Mesenchymal stem cell (in vitro differentiated cells and primary cell): ENCODE results near the gene LRRC47.

ENCODE experiments used
- DNase-seq: peaks from one replicate; pipeline ENCODE4 v3.0.0-alpha.2; 2013
- H2AFZ ChIP-seq: one replicate; pipeline ENCODE4 v1.6.1; 2013; ENCODE audit warnings: low read depth, mild to moderate bottlenecking, control low read depth, inconsistent platforms, low read length, moderate library complexity
- H2AK5ac ChIP-seq: 2 replicates; pipeline ENCODE4 v1.6.1; 2013; ENCODE audit warnings: low read length, moderate library complexity, mild to moderate bottlenecking, inconsistent platforms; ENCODE audit not compliant: severe bottlenecking
- H2BK120ac ChIP-seq: one replicate; pipeline ENCODE4 v1.6.1; 2013; ENCODE audit warnings: low read depth, mild to moderate bottlenecking, inconsistent platforms, low read length, moderate library complexity
- H2BK12ac ChIP-seq, 2 experiments: one replicate each; pipeline ENCODE4 v1.6.1; 2013; ENCODE audit warnings: inconsistent platforms in 2 of 2, low read length in 2 of 2, mild to moderate bottlenecking in 2 of 2, moderate library complexity in 2 of 2, control low read depth in 1 of 2
- H2BK15ac ChIP-seq: one replicate; pipeline ENCODE4 v1.6.1; 2013; ENCODE audit warnings: mild to moderate bottlenecking, low read depth, inconsistent platforms; ENCODE audit not compliant: poor library complexity, severe bottlenecking
- H2BK5ac ChIP-seq: 2 replicates; pipeline ENCODE4 v1.6.1; 2013; ENCODE audit warnings: low read depth, mild to moderate bottlenecking, low read length, control low read depth, inconsistent platforms; ENCODE audit not compliant: poor library complexity, severe bottlenecking
- H3K14ac ChIP-seq, 2 experiments: one replicate each; pipeline ENCODE4 v1.6.1; 2013; ENCODE audit warnings: inconsistent platforms in 2 of 2, low read length in 2 of 2, control low read depth in 1 of 2, mild to moderate bottlenecking in 1 of 2, moderate library complexity in 1 of 2
- H3K18ac ChIP-seq, 2 experiments: one replicate each; pipeline ENCODE4 v1.6.1; 2013; ENCODE audit warnings: inconsistent platforms in 2 of 2, low read length in 2 of 2, control low read depth in 1 of 2, low read depth in 1 of 2, mild to moderate bottlenecking in 1 of 2
- H3K23ac ChIP-seq, 2 experiments: one replicate each; pipeline ENCODE4 v1.6.1; 2013; ENCODE audit warnings: inconsistent platforms in 2 of 2, low read length in 2 of 2, mild to moderate bottlenecking in 2 of 2, moderate library complexity in 2 of 2, control low read depth in 1 of 2
- H3K27ac ChIP-seq: 2 replicates; pipeline ENCODE4 v1.5.1; 2013; ENCODE audit warnings: mild to moderate bottlenecking, moderate library complexity, low read length, control low read depth, inconsistent platforms; ENCODE audit not compliant: poor library complexity, severe bottlenecking
- H3K27me3 ChIP-seq, 2 experiments: 2 replicates each; pipeline versions ENCODE4 v1.6.1 to v1.7.0; 2013; ENCODE audit warnings: low read length in 2 of 2, mild to moderate bottlenecking in 2 of 2, moderate library complexity in 2 of 2, control low read depth in 1 of 2, inconsistent platforms in 1 of 2; ENCODE audit not compliant: control insufficient read depth in 1 of 2, insufficient read depth in 1 of 2
- H3K36me3 ChIP-seq, 2 experiments: 2 replicates each; pipeline versions ENCODE4 v1.6.1 to v1.7.0; 2013; ENCODE audit warnings: low read length in 2 of 2, control low read depth in 1 of 2, inconsistent platforms in 1 of 2, low read depth in 1 of 2, mild to moderate bottlenecking in 1 of 2; ENCODE audit not compliant: insufficient read depth in 2 of 2, control insufficient read depth in 1 of 2
- H3K4ac ChIP-seq, 2 experiments: one replicate each; pipeline ENCODE4 v1.6.1; 2013; ENCODE audit warnings: inconsistent platforms in 2 of 2, low read length in 2 of 2, mild to moderate bottlenecking in 2 of 2, moderate library complexity in 2 of 2, control low read depth in 1 of 2, low read depth in 1 of 2
- H3K4me1 ChIP-seq: 2 replicates; pipeline ENCODE4 v1.6.1; 2013; ENCODE audit warnings: low read depth, low read length, control low read depth; ENCODE audit not compliant: control insufficient read depth, insufficient read depth
- H3K4me2 ChIP-seq: 2 replicates; pipeline ENCODE4 v1.6.1; 2013; ENCODE audit warnings: low read length, mild to moderate bottlenecking, inconsistent platforms; ENCODE audit not compliant: poor library complexity, severe bottlenecking
- H3K4me3 ChIP-seq, 2 experiments: 2 replicates each; pipeline versions ENCODE4 v1.5.1 to v1.7.0; 2013; ENCODE audit warnings: low read length in 2 of 2, mild to moderate bottlenecking in 2 of 2, control low read depth in 1 of 2, low read depth in 1 of 2; ENCODE audit not compliant: insufficient read depth in 1 of 2
- H3K79me1 ChIP-seq: replicated peaks from 2 replicates; pipeline ENCODE4 v1.6.1; 2013; ENCODE audit warnings: mild to moderate bottlenecking, control low read depth, low read length, inconsistent platforms; ENCODE audit not compliant: poor library complexity, severe bottlenecking
- H3K9ac ChIP-seq: 2 replicates; pipeline ENCODE4 v1.7.0; 2013; ENCODE audit warnings: mild to moderate bottlenecking, low read length, moderate library complexity
- H3K9me3 ChIP-seq: 2 replicates; pipeline ENCODE4 v1.7.0; 2013; ENCODE audit warnings: mild to moderate bottlenecking, low read length; ENCODE audit not compliant: control insufficient read depth
- H4K8ac ChIP-seq: one replicate; pipeline ENCODE4 v1.6.1; 2013; ENCODE audit warnings: inconsistent platforms, mild to moderate bottlenecking, low read length, moderate library complexity
- H4K91ac ChIP-seq: one replicate; pipeline ENCODE4 v1.6.1; 2013; ENCODE audit warnings: mild to moderate bottlenecking, low read length, inconsistent platforms
- WGBS: methylation state at CpG from one replicate; pipeline ENCODE4 v1.1.7; 2013; ENCODE audit warnings: mixed read lengths; 5-methylcytosine and 5-hydroxymethylcytosine counted together

The LRRC47 gene

DNA sequence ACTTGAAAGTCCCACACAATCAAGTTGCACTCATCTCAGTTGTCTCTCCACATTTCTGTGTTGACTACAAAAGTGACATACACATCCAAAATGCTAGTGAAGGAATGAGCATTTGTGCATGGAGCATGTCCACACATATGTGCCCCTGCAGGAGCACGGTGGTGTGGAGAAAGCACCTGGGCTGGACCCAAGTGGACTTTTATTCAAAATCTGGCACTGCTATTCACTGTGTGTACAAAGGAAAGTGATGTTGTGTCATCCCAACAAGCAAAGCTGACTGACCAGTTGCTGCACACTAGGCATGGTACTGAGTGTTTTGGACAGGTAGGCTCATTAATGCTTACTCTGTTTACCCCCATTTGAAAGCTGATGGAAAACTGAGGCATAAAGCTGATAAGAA is 41.4 kb upstream of the LRRC47 start:
- Histone ChIP-seq H3K14ac (no peak overlapping the region), H3K9me3 (peaks cover 26% of the 10 kb centered on the region), H2BK12ac (no peak overlapping the region), H3K36me3 (peaks cover 64 to 82% of the 10 kb centered on the region in 2 experiments), H2AK5ac (no peak overlapping the region), H3K4me1 (no peaks in the 10 kb centered on the region), H2BK15ac (no peak overlapping the region), H3K4me2 (no peak overlapping the region), H3K79me1 (no peaks in the 10 kb centered on the region), H2AFZ (no peak overlapping the region), H4K8ac (no peak overlapping the region), H3K18ac (no peak overlapping the region), H3K9ac (no peak overlapping the region), H4K91ac (no peak overlapping the region), H3K27me3 (no peaks in the 10 kb centered on the region), H3K27ac (no peak overlapping the region), H2BK5ac (no peak overlapping the region), H3K4ac (no peak overlapping the region), H3K4me3 (no peak overlapping the region), H2BK120ac (no peak overlapping the region), H3K23ac (no peak overlapping the region)
- WGBS, result 85% methylated on average over 1 of the region's 1 CpG
- no peak for DNase-seq

DNA sequence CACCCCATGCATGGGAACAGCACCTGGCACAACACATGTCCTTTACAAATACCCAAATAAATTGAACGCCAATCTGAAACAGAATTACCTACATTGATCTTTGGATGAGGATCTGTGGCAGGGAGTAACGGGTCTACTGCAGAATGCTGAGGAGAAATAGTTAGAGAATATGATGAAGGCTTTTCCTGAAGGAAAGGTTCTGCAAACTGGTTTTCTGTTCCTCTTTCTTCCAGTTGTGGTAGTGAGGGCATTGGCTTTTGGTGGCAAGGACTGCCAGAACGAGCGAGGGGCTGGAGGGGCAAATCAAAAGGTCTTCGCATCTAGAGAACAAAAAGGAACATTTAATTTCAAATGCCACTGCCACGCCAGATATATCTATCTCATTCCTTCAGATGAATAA is 40.9 kb upstream of the LRRC47 start:
- peaks cover 26% of the 10 kb centered on the region for H3K9me3 ChIP-seq
- H2AFZ ChIP-seq, result no peak overlapping the region
- 100% methylated on average over 6 of the region's 6 CpGs for WGBS
- H2BK12ac ChIP-seq, result no peak overlapping the region
- no peak overlapping the region for H4K91ac ChIP-seq
- no peak overlapping the region for H2AK5ac ChIP-seq
- H3K4me1 ChIP-seq, result no peaks in the 10 kb centered on the region
- H3K9ac ChIP-seq, result no peak overlapping the region
- no peak overlapping the region for H4K8ac ChIP-seq
- H2BK5ac ChIP-seq, result no peak overlapping the region
- H3K27me3 ChIP-seq, result no peaks in the 10 kb centered on the region
- H2BK15ac ChIP-seq, result no peak overlapping the region
- no peak overlapping the region for H3K4ac ChIP-seq
- DNase-seq, result no peak
- H2BK120ac ChIP-seq, result no peak overlapping the region
- no peak overlapping the region for H3K18ac ChIP-seq
- H3K14ac ChIP-seq, result no peak overlapping the region
- no peak overlapping the region for H3K23ac ChIP-seq
- peaks cover 64 to 82% of the 10 kb centered on the region in 2 experiments for H3K36me3 ChIP-seq
- H3K79me1 ChIP-seq, result no peaks in the 10 kb centered on the region
- no peak overlapping the region for H3K4me3 ChIP-seq
- H3K4me2 ChIP-seq, result no peak overlapping the region
- H3K27ac ChIP-seq, result no peak overlapping the region

DNA sequence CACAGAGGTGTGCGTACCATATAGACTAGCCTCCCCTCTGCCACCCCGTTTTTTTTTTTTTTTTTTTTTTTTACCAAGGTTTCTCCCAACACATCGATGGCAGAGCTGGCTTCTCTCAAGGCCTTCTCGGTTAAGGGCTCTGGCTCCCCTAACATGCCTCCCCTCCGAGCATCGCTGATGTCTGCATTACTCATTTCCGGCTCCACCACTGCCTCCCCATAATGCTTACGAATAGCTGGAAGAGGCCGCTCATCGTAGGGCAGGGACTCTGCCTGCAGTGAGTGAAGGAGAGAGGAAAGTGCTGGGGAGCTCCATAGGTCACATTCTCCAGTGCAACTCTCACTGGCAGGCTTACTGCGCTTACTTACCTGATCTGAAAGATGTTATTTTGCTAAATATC is 40.1 kb upstream of the LRRC47 start:
- H3K4me2 ChIP-seq, result no peak overlapping the region
- no peak overlapping the region for H3K23ac ChIP-seq
- WGBS, result 91% methylated on average over 10 of the region's 11 CpGs
- no peak overlapping the region for H2BK5ac ChIP-seq
- peaks cover 26% of the 10 kb centered on the region for H3K9me3 ChIP-seq
- H2BK12ac ChIP-seq, result no peak overlapping the region
- no peak overlapping the region for H3K18ac ChIP-seq
- no peak overlapping the region for H3K27ac ChIP-seq
- H2BK120ac ChIP-seq, result no peak overlapping the region
- no peak overlapping the region for H4K8ac ChIP-seq
- no peak overlapping the region for H2AFZ ChIP-seq
- H3K4me3 ChIP-seq, result no peak overlapping the region
- no peak for DNase-seq
- no peaks in the 10 kb centered on the region for H3K4me1 ChIP-seq
- no peak overlapping the region for H3K4ac ChIP-seq
- H2BK15ac ChIP-seq, result no peak overlapping the region
- no peaks in the 10 kb centered on the region for H3K27me3 ChIP-seq
- no peak overlapping the region for H3K9ac ChIP-seq
- H4K91ac ChIP-seq, result no peak overlapping the region
- no peak overlapping the region for H2AK5ac ChIP-seq
- H3K14ac ChIP-seq, result no peak overlapping the region
- peaks cover 60 to 82% of the 10 kb centered on the region in 2 experiments for H3K36me3 ChIP-seq
- H3K79me1 ChIP-seq, result no peaks in the 10 kb centered on the region

DNA sequence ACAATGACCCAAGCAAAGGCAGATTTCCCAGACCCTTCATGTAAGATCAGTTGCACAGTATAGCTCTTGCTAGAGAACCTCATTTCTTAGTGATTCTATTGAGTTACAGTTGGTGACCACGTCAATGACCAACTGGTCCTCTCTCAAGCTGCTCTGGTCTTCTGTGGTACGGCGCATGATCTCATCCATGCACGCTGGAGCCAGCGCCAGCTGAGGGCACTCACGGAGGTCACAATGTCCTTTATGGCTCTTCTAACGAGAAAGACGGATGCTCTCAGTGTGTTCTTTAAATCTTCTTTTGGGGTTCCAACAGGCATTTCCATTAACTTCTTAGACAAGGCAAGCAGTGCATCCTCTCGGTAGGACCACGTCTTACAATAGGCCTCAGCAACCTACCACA is 38.4 kb upstream of the LRRC47 start:
- H2BK5ac ChIP-seq, result no peak overlapping the region
- no peak overlapping the region for H3K9ac ChIP-seq
- H3K36me3 ChIP-seq, result peaks cover 55 to 85% of the 10 kb centered on the region in 2 experiments
- H4K8ac ChIP-seq, result no peak overlapping the region
- no peak overlapping the region for H3K4me3 ChIP-seq
- peaks cover 26% of the 10 kb centered on the region for H3K9me3 ChIP-seq
- H3K14ac ChIP-seq, result no peak overlapping the region
- H3K4ac ChIP-seq, result no peak overlapping the region
- H2AK5ac ChIP-seq, result no peak overlapping the region
- H3K27me3 ChIP-seq, result no peaks in the 10 kb centered on the region
- no peak overlapping the region for H3K4me2 ChIP-seq
- H2BK15ac ChIP-seq, result no peak overlapping the region
- no peaks in the 10 kb centered on the region for H3K79me1 ChIP-seq
- WGBS, result 95% methylated on average over 10 of the region's 10 CpGs
- DNase-seq, result no peak
- H2BK120ac ChIP-seq, result no peak overlapping the region
- H2BK12ac ChIP-seq, result no peak overlapping the region
- no peaks in the 10 kb centered on the region for H3K4me1 ChIP-seq
- H3K18ac ChIP-seq, result no peak overlapping the region
- no peak overlapping the region for H3K23ac ChIP-seq
- no peak overlapping the region for H2AFZ ChIP-seq
- no peak overlapping the region for H4K91ac ChIP-seq
- H3K27ac ChIP-seq, result no peak overlapping the region
